NCI-H2107 treated with DMSO at 0.1 percent for 48 hours (cell line): ENCODE measurements around the gene ABL1.

Source experiments
- DNase-seq: peaks from one replicate; lab custom pipeline; 2025; ENCODE audit not compliant: unreplicated experiment; lab: John Stamatoyannopoulos, UW

ABL1 gene

DNA sequence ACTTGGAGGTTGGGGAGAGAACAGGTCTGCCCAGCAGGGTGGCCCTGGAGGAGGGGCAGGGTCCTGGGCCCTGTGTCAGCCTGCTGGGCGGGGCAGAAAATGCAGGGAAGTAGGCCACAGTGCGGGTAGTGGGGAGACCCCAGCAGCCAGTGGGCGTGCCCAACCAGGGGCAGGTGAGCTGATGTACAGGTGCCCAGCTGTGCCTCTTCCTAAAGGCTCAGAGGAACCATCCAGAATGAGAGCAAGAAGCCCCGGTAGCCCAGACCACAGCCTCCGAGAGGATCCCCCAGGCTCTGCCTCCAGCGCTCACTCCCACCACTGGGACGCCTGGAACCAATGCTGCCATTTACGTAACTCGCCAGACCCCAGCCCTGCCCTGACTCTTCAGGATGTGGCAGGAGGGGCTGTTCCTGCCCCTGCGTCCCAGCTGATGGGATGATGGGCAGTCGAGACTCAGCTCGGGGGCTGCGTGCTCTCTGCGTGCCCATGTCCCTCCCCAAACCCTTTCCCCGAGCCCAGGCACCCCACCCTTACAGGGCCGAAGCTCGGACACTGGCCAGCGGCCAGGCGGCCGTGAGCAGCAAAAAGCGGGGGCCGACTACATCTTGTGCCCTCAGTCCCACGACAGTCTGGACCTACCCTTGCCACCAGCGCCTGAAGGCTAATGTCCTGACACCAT is 79.5 kb downstream of the ABL1 start:
- no peak for DNase-seq

DNA sequence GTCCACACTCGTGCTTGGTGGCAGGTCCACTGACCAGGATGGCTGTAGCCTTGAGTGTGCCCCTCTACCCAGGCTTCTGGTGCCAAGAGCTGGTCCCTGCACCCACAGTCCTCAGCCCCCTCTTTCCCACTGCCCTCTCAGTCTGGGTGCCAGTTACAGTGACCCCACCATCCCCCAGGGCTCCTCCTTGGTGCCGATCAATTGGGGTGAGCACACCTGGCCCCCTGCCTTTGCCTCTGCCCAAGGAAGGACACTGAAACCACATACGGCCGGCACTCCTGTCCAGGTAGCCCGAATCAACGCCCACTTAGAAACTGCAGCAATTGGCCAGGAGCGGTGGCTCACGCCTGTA is 80.0 kb downstream of the ABL1 start:
- DNase-seq = no peak

DNA sequence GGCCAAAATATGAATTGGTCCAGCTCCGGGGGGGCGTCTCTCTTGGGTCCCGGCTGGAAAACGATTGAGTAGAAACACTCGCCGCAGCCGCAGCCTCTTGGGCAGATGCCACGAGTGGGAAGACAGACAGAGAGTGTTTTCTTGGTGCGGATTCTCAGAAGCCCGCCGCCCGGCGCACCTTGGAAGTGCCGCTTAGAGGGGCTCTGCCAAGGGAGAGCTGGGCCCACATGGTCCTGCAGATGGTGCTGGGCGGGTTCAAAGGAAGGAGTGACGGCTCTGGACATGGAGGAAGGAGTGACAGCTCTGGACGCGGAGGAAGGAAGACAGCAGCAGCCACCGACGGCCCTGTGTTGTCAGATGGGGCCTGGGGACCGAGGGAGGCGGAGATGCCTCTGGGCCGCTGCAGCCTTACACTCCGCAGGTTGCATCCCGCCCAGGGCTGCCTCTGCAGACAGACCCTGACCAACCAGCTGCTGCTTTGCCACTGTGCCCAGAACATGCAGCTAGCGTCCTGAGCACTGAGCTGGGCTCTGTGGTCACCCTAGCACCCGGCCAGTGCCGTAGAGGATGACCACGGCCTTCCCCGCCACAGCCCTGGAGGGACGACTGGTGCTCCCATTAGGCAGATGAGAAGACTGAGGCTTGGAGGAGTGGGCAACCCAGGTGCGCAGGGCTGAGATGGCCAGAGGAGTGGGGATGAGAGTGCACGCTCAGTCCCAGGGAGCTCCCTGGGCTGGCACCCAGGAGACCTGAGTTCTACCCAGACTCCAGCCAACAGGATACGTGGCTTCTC is 82.3 kb downstream of the ABL1 start:
- no peak for DNase-seq

DNA sequence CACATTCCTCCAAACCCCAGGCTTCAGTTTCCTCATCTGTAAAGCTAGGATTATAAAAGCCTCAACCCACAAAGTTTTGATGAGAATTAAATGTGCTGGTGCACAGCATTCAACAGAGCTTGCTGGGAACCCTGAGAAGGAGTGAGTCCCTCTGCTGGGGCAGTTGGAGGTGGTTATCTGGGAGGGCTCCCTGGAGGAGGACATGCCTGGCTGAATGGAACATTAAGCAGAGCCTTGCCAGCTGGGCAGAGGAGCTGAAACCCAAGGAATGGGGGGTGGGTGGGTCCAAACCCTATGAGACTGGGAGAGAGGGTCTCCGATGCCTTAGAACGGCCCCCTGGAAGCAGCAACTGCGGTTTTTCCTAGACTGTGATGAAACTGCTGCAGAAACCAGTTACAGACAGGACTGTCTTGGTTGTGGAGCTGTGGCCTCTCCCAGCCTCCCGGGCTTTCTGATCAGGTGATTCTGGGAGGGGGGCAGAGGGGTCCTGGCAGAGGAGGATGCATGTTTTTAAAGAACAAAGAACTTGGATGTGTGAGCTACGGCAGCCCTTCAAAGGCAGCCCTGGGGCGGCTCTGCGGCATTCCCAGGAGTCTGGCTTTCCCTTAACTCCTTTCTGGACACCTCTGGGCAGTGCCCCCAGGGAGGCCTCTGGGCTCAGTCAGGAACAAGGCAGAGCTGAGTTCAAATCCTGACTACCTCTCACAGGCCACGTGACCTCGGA is 83.2 kb downstream of the ABL1 start:
- no peak for DNase-seq

DNA sequence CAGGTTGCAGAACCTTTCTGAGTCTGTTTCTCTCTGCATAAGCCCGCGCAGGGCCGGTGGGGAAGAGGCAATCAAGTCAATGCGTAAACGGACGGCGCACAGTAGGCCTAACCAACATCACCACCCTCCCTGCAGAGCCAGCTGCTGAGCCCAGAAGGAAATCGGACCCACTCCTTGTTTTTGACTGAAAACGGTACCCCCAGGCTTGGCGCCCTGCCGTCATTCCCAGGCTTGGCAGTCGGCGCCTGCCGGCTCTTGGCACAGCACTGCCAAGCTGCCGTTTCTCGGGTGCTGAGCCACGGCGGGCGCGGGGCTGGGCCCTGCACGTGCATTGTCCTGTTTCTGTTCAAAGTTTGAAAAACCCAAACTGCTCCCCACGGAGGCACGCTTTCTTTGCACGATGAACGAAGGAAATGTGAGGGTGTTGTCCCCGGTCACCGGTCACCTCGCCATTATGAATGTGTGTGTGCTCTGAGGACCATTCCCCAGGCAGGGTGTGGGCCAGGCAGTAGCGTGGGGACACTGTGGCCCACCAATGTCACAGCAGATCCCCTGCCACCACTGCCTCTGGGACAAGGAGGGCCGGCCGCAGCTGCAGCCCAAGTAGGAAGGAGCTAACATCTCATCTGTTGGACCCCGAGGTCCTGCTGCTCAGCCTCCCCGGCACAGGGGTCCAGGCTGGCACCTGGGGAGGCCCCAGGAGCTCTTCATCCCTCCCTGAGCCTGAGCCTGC is 83.9 kb downstream of the ABL1 start:
- DNase-seq = no peak

DNA sequence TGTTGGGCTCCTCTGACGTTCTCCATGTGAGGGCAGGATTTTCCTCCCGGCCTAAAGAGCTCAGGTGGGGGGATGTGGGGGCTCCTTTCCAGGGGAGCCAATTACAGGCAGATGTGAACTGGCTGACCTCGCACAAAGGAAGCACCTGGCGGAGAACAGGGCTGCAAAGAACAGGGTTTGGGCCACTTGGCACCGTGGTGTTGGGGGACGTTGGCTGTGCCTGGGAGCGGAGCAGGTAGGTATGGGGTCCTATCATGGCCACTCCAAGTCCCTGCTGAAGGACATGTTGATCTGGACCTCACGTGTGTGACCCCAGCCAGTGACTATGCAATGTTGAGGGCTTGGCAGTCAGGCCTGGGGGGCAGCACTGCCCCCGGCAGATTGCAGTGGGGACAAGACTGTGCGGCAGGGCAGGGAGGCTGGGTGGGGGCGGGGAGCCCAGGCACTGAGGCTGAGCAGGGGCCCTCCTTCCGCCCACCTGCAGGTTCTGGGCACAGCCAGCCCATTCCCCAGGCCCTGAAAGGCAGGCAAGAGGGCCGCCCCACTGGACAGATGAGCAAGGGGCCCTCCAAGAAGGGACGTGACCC is 84.6 kb downstream of the ABL1 start:
- no peak for DNase-seq

DNA sequence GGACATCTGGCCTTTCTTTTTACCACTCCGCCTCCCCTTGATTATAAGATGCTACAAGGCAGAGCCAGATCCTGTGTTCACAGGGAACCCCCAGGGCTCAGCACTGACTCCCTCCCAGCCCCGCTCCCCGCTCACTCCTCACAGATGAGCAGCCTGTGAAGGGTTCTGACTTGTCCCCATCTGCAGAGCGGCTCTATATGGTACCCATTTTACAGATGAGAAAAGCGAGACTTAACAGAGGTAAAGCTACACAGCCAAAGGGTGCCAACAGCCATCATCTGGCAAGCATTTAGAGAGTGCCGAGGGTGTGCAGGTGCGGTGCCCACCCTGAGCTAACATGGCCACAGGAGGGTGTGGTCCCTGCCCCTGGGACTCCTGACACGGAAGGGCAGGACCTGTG is 85.2 kb downstream of the ABL1 start:
- DNase-seq = no peak

DNA sequence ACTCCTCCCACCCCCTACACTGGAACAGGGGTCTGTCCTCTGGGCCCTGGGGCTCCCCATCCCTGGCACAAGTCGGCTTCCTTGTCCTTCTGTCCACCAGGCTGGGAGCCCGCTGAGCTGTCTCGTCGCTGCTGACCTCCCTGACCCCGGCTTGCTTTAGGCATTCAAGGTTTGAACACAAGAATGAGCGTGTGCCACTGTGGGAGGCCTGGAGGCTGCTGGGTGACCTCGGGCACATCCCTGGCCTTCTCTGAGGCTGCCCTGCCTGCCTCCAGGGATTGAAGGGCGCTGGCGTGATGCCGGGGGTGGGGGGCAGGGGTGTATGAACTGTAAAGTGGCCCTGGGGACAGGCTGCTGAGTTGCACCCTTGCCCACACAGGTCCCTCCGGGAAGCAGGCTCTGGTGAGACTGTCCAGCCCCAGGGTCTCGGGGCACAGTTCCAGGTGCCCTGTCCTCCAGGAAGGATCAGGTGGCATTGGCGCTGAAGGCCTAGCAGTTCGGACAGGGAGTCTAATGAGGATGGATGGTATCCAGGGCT is 85.8 kb downstream of the ABL1 start:
- no peak for DNase-seq

DNA sequence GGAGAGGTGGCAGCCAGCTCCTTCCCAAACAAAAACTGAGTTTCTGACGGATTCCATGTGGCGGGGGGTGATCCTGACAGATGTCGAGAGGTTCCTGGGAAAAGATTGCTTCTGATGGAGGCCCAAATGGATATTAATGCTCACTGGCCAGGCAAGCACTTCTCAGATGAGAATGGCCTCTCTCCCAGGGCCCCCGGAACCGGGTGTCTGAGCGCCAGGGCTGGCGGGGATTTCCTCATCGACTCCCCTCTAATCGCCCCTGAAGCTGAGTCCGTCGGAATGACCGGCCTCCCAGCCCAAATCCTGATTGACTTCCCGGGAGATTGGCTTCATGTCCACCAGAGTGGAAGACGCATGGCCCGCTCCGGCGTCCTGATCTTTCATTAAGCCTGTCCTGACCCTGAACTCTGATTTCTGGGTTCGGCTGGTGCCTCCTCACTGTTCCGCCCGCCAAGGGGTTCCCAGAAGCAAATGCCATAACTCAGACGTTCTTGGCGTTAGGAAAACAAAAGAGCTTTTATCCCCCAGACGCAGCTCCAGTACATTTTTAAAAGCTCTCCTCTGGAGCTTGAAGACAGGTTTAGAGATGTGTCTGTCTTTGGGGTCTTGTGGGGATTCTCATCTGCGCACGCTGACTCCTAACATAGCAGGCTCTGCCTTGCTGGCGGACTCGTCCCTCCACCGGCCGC is 86.4 kb downstream of the ABL1 start:
- no peak for DNase-seq

DNA sequence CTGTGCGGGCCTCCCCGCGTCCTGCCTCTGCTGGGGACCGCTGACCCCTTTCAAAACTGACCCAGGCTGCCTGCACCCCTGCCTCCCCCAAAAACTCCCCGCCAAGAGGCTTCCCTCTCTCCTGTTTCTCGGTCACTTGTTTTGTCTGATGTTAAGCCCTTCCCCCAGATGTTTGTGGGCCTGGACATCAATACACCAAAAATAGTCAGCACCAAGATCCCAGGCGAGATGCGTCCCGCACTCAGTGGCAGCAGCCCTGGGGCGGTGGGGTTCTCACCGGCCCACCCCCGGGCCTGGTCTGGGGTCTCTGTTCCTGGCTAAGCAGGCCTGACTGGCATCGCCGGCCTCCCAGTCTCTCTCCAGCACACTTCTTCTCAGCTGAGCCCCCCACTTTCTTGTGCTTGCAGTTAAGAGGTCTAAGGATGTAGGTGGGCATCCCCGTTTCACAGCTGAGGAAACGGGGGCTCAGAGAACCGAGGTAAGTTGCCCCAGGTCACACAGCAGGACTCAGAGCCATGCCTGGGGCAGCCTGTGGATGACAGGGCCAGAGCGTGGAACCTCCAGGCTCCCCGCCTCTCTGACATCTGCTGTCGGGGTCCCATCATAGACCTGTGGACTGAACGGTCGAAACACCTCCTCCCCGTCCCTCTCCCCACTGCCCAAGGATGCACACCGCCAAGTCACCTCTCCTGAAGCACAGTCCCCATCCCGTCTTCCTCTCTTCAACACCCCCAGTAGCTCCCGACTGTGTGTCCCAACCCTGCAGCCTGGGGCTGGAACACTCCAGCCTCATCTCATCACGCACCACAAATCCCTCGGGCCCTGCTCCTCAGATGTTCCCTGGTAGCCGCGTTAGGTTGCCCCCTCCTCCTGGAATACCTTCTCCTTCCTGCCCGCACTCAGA is 87.2 kb downstream of the ABL1 start:
- no peak for DNase-seq

DNA sequence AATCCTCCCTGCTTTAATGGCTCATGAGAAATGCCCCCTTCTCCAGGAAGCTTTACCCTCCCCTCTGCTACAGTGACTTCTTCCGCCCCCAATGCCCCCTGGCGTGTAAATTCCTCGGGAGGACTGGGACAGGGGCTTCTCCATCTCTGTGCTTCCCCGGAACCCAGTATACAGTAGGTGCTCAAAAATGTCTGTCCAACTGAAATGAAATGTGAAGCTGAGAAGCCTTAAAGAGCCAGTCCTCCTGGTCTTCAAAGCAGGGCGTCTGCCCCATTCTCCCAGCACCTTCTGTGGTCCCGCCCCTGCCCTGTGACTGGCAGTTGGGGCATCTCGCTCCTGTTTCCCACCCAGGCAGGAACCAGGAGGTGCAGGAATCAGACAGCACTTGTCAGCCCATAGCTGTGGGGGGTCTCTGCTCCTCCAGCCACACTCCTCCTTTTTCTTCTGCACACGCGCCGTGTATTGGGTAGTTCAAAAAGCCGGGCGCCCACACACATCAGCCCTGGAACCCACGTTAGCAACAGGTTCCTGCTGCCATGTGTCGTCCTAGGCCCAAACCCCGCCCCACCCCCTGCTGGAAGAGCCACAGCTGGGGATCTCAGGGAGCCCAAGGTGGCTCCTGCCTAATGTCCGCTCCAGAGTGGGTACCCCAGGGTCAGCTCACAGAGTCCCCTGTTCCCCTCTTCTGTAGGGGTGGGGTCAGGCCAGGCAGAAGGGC is 88.0 kb downstream of the ABL1 start:
- no peak for DNase-seq

DNA sequence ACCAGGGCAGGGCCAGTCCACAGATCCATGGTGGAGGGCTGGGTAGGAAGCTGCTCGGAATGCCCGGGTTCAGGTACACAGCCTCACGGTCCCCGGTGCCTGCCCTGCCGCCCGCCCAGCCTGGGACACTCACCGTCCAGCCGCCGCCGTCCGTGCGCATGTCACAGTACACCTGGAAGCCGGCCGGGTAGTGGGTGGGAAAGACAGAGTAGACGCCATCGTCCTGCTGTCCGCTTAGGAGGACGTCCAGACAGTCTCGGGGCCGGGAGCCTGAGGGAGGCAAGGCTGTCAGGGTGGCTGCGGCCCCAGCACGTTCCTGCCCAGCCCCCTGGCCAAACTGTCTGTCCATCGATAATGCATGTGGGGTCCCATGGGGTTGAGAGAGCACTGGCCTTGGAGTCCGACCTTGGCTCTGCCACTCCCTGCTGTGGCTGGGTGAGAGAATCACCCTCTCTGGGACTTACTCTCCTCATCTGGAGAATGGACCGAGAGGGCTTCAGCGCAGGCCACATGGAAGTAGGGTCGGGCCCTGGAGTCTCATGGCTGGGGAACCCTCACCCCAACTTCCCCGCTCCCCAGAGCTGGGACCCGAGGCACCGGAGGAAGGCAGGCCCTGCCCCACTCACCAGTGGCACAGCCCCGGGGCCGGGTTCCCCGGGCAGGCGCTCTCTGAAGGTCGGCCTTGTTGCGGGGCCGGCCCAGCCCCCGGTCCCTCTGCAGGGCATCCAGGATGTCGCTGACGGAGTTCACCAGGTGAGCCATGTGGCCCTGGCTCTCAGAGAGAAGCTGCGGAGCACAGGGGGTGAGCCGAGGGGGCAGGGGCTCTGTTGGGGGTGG is 88.8 kb downstream of the ABL1 start:
- no peak for DNase-seq

DNA sequence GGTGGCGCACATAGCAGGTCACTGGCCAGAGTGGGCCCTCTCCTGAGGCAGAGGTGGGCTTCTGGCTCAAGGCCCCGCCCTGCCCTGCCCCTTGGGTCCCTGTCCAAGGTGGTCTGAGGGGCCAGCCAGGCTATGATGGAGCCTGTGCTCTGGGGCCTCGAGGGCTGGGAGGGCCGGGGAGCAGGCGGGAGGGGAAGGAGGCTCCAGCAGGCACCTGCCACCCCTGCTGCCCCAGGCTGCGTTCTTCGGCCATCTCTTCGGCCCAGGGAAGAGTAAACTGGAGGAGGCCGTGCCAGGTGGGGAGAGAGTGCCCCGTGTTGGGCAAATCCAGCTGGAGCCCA is 89.4 kb downstream of the ABL1 start:
- no peak for DNase-seq

DNA sequence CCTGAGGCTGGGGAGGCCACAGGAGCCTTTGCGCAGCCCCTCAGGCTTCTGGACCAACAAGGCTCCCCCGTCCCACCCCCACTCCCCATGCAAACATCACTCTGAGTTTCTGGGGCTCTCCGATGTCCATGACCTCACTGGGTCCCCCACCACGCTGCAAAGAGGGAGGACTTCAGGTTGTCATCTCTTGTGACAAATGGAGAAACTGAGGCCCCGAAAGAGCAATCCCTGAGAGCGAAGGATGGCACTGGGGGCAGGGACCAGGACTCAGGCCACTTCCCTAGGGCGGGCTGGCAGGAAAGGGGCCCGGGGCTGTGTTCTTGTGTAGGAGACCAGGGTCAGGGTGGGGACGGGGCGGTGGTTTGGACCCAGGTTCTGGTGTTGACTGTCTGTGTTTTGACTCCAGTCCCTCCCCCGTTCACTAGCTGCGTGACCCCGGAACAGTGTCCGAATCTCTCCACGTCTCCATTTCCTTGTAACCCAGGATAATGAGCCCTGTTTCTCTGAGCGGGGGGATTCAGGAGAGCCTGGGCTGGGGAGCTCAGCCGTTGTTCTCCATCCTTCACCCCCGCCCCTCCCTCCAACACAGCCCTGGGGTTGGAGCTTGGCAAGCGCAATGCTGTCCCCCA is 90.1 kb downstream of the ABL1 start:
- DNase-seq = no peak

DNA sequence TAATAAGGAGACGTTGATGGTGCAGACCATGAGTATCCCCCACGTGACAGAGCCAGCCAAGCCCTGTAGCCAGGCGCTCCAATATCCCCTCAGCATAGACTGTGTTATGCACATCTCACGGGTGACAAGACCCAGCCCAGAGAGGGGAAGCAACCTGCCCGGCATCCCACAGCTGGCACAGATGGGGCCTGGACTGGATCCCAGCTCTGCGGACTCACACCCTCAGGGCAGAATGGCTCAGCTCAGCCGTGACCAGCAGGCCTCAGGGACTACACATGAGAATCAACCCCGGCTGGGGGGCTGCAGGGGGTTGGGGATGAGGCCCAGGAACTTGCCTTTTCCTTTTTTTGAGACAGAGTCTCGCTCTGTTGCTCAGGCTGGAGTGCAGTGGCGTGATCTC is 92.3 kb downstream of the ABL1 start:
- no peak for DNase-seq

DNA sequence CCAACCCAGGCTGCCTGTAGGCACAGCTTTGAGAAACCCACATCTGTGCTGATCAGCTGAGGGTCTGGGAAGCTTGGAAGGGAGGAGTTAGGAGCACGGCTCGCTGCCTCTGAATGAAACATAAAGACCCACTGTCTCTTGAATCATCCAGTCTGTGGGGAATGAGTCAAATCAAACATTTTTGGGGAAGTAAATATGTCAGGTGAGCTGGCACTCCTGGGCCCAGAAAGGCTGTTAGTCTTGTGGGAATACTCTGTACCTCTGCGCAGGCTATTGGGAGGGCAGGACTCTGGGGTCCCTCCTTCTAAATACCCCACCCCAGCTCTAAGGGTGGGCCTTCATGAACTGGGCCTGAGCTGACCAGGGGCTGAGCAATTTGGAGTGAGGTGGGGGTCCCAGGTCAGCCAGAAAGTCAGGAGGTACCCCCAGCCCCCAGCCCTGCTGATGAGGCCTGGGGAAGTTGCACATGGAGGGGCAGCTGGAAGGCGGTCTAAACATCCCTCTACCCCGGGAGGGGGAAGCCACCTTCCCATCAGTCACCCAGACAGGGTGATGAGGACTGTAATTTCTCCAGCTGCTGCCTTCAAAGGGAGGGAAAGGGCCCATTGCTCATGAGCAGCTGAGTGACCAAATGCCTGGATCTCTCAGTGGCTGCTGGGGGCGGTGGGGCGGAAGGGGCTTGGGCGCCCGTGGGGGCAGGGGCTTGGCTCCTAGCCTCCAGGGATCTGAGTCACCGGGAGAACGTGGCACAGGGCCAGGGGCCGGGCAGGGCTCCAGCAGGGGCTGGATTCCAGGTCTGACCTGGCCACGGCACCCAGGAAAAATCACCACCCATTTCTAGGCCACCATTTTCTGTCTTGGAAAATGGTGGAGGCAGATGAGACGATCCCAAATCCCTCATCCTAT is 93.2 kb downstream of the ABL1 start:
- no peak for DNase-seq
